Measurements from ENCODE around the gene MACROH2A1.

DNA sequence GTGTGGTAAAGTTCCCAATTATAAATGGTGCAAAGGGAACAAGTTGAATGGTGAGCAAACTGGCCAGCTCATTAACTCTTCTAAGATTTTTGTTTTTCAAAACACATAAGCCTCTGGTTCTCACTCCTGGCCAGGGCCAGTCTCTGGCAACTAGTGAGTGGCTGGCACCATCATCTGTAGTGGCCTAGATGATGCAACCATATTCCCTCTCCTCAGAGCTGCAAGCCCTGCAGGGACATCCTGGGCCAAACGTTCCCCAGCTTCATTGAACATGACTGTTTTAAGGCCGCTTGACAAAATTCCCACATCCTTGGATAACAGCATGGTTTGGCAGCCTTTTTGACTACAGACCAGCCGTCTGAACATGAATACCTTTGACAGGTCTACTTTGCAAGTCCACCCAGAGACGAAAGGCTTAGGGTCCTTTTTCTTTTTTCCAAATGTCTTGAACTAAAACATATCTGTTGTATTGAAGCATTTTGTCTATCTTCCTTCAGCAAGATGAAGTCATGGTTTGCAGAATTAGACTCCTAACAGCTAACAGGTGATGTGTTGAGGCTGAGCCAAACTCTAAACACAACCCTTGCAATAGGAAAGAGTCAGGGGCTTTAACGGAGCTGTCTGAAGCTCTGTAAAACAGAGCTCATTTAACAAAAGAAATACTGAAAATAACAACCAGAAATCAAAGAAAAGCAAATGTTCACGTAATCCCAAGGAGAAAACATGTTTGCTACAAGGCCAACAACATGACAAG, 23.8 kb downstream of the MACROH2A1 start:
- TF ChIP-seq ZNF274 (IDR thresholded peaks at IDR 0.05; ENCODE audit: low read depth, low read length) (no peak), YY1 (IDR thresholded peaks at IDR 0.05; ENCODE audit: insufficient read depth, insufficient read length) (no peak)
